ENCODE results near the gene MAPK6.

DNA sequence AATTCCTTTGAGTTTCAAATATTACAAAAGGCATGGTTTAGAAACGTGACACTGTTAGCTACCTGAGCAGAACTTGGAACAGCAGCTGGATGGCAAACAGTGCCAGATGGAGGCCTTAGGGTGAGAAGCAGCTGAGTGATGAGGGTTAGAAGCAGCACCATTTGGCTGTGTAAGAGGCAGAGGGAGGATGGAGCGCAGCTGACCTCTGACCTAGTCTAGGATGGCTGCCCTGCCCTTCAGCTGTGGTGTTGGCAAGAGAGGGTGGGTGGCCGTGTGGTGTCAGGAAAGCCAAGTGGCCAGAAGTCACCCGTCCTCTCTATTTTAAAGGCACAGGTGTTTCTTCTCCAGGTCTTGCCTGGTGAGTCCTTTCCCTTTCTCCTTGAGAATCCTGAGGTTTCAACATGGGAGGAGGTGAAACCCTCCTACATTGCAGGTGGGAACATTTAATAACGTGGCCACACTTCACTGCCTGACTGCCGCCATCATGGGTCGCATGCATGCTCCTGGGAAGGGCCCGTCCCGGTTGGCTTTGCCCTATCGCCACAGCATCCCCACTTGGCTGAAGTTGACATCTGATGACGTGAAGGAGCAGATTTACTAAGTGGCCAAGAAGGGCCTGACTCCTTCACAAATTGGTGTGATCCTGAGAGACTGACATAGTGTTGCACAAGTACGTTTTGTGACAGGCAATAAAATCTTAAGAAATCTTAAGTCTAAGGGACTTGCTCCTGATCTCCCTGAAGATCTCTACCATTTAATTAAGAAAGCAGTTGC, 76.0 kb downstream of the MAPK6 start:
- TF ChIP-seq, protein P1, sequence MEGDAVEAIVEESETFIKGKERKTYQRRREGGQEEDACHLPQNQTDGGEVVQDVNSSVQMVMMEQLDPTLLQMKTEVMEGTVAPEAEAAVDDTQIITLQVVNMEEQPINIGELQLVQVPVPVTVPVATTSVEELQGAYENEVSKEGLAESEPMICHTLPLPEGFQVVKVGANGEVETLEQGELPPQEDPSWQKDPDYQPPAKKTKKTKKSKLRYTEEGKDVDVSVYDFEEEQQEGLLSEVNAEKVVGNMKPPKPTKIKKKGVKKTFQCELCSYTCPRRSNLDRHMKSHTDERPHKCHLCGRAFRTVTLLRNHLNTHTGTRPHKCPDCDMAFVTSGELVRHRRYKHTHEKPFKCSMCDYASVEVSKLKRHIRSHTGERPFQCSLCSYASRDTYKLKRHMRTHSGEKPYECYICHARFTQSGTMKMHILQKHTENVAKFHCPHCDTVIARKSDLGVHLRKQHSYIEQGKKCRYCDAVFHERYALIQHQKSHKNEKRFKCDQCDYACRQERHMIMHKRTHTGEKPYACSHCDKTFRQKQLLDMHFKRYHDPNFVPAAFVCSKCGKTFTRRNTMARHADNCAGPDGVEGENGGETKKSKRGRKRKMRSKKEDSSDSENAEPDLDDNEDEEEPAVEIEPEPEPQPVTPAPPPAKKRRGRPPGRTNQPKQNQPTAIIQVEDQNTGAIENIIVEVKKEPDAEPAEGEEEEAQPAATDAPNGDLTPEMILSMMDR (IDR thresholded peaks at IDR 0.05), result no peak
- TF ChIP-seq POLR2A (IDR thresholded peaks at IDR 0.05), result no peak

Data from breast epithelium (tissue), 3 donors.